Stomach (tissue), 9 donors: ENCODE measurements around the gene FAM114A1. TPM values are rescaled to one million over a fixed set of nuclear protein-coding genes. Genes with fewer than 3 reads are reported as not detected.

Source experiments
- DNase-seq, 2 donors: peaks; one replicate each; pipeline versions ENCODE4 v3.0.0 to v3.0.0-alpha.2; 2013 to 2019
- H3K27ac ChIP-seq, 5 donors: fragments of 200-600 bp in 4 of 5; sonication (generic) in 4 of 5; one replicate each; pipeline ENCODE4 v1.5.1; 2013 to 2019; ENCODE audit warnings: mild to moderate bottlenecking in 1 of 5, moderate library complexity in 1 of 5
- H3K27me3 ChIP-seq, 3 donors: fragments of 200-600 bp; sonication (generic); one replicate each; pipeline ENCODE4 v1.5.1; 2017 to 2019; ENCODE audit warnings: mixed run types in 1 of 3
- H3K36me3 ChIP-seq, 4 donors: fragments of 200-600 bp; sonication (generic); 1 replicate in 3 of 4; 2 replicates in 1 of 4; pipeline ENCODE4 v1.5.1; 2016 to 2019
- H3K4me1 ChIP-seq, 4 donors: fragments of 200-600 bp; sonication (generic); one replicate each; pipeline ENCODE4 v1.5.1; 2016 to 2019
- H3K4me3 ChIP-seq, 4 donors: fragments of 200-600 bp; sonication (generic) in 3 of 4; one replicate each; pipeline ENCODE4 v1.5.1; 2016 to 2019; ENCODE audit warnings: mild to moderate bottlenecking in 1 of 4
- H3K9me3 ChIP-seq, 4 donors: fragments of 200-600 bp; sonication (generic); one replicate each; pipeline ENCODE4 v1.5.1; 2016 to 2019
- EP300 ChIP-seq: sonication (generic); formaldehyde crosslinking; IDR thresholded peaks from one replicate; pipeline ENCODE4 v1.6.1; 2017; ENCODE audit warnings: antibody characterized with exemption
- POLR2A ChIP-seq, 4 donors: fragments of 450-650 bp; IDR thresholded peaks; one replicate each; pipeline ENCODE4 v1.6.1; 2016; ENCODE audit warnings: antibody characterized with exemption in 4 of 4, control low read depth in 2 of 4, mild to moderate bottlenecking in 1 of 4, moderate library complexity in 1 of 4
- POLR2AphosphoS5 ChIP-seq, 3 donors: sonication (generic); formaldehyde crosslinking; IDR thresholded peaks; one replicate each; pipeline ENCODE4 v1.6.1; 2016; ENCODE audit warnings: antibody characterized with exemption in 3 of 3
- WGBS, 5 donors: extraction: QIAGEN DNeasy Blood & Tissue Kit in 3 of 5; methylation state at CpG; one replicate each; pipeline versions ENCODE4 v1.1.5 to v1.1.7; 2013 to 2018; 5-methylcytosine and 5-hydroxymethylcytosine counted together
- intact Hi-C: fragments of 100-400 bp; cut with DNase I; formaldehyde crosslinking; loops from one replicate; pipeline ENCODE4 v1.15.1; 2023; ENCODE audit warnings: low total_unique reads
- polyA plus RNA-seq, 3 donors: library from polyadenylated mRNA; stranded (reverse); fragments of 200-250 nt; gene quantifications; one replicate each; pipeline ENCODE4 v1.2.3, GENCODE V29; 2013
- total RNA-seq, 5 donors: library from RNA; depleted of rRNA; stranded (reverse); fragments of >200 nt; gene quantifications; one replicate each; pipeline versions ENCODE4 v1.1.0 to v1.2.3, GENCODE V29; 2014 to 2016
- TF ChIP-seq, protein P1 (sequence below), 7 experiments: fragments of 450-650 bp in 4 of 7; fragments of 200-600 bp in 3 of 7; sonication (generic) in 3 of 7; IDR thresholded peaks; one replicate each; pipeline ENCODE4 v1.5.1; 2016 to 2019; ENCODE audit warnings: antibody characterized with exemption in 7 of 7, control low read depth in 2 of 7, mild to moderate bottlenecking in 1 of 7
- donor health status: healthy with polysubstance abuse.
- donor health status: Bipolar disorder and iron deficiency.
- donor health status: healthy.

The FAM114A1 gene
- total and polyA plus RNA-seq, 8 donors = 10.4 to 149 (median 47.9) TPM

DNA sequence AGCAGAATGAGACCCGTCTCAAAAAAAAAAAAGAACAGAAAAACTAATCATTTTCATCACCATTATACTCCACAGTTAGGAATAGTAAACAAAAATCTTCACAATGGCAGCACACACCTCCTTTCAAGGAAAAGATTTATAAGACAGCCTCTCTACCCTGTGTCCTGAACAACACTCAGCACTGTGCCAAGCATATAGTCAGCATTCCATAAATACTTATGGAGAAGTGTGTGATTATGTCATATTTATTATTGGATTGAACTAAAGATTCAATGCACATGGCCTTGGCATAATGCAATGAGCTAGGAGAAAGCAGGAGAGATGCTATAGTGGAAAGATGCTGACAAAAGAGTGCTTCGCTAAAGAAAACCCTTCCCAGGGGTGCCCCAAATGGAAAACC, 52.6 kb downstream of the FAM114A1 start:
- DNase-seq = no peak
- H3K4me3 ChIP-seq = no peak overlapping the region
- TF ChIP-seq EP300 (no peak), POLR2AphosphoS5 (IDR thresholded peaks at IDR 0.05) (no peak), POLR2A (IDR thresholded peaks at IDR 0.05) (no peak)
- TF ChIP-seq, protein P1, sequence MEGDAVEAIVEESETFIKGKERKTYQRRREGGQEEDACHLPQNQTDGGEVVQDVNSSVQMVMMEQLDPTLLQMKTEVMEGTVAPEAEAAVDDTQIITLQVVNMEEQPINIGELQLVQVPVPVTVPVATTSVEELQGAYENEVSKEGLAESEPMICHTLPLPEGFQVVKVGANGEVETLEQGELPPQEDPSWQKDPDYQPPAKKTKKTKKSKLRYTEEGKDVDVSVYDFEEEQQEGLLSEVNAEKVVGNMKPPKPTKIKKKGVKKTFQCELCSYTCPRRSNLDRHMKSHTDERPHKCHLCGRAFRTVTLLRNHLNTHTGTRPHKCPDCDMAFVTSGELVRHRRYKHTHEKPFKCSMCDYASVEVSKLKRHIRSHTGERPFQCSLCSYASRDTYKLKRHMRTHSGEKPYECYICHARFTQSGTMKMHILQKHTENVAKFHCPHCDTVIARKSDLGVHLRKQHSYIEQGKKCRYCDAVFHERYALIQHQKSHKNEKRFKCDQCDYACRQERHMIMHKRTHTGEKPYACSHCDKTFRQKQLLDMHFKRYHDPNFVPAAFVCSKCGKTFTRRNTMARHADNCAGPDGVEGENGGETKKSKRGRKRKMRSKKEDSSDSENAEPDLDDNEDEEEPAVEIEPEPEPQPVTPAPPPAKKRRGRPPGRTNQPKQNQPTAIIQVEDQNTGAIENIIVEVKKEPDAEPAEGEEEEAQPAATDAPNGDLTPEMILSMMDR (IDR thresholded peaks at IDR 0.05) = no peak
- intact Hi-C loops = no loop called here
- no peak overlapping the region for H3K27ac ChIP-seq
- H3K27me3 ChIP-seq = no peaks in the 10 kb centered on the region
- peaks cover 16 to 98% (median 97%) of the 10 kb centered on the region in 4 donors for H3K36me3 ChIP-seq
- whole genome bisulfite sequencing, 5 donors = 87 to 98% (median 93%) methylated on average over 2 of the region's 2 CpGs
- H3K4me1 ChIP-seq = peaks cover 0 to 12% (median 0%) of the 10 kb centered on the region in 4 donors
- H3K9me3 ChIP-seq = no peaks in the 10 kb centered on the region

DNA sequence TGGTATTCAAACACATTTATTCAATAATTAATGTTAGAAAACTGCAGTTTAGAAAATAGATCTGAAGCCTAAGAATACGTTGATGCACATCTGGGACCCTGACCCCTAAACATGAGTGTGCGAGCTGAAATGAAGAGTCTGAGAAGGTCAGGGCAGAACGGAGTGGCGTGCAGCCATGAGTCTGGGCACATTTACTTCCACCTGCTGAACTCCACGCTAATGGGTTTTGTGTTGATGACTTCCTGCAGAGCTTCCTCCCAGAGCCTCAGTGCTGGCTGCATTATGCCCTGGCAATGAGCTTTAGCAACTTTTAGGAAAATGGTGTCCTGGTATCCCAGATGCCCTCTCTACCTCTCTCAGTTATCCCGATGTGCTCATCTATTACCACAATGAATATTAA, 53.1 kb downstream of the FAM114A1 start:
- no peak for DNase-seq
- Histone ChIP-seq H3K27me3 (no peaks in the 10 kb centered on the region), H3K9me3 (no peaks in the 10 kb centered on the region), H3K4me3 (no peak overlapping the region), H3K36me3 (peaks cover 11 to 96% (median 93%) of the 10 kb centered on the region in 4 donors), H3K27ac (no peak overlapping the region), H3K4me1 (peaks cover 0 to 17% (median 0%) of the 10 kb centered on the region in 4 donors)
- 67 to 88% (median 78%) methylated on average over 6 of the region's 6 CpGs for WGBS, 5 donors
- TF ChIP-seq, protein P1 (IDR thresholded peaks at IDR 0.05) = no peak
- TF ChIP-seq POLR2A (IDR thresholded peaks at IDR 0.05) = no peak
- no peak for TF ChIP-seq EP300
- TF ChIP-seq POLR2AphosphoS5 (IDR thresholded peaks at IDR 0.05) = no peak
- intact Hi-C loops = no loop called here

DNA sequence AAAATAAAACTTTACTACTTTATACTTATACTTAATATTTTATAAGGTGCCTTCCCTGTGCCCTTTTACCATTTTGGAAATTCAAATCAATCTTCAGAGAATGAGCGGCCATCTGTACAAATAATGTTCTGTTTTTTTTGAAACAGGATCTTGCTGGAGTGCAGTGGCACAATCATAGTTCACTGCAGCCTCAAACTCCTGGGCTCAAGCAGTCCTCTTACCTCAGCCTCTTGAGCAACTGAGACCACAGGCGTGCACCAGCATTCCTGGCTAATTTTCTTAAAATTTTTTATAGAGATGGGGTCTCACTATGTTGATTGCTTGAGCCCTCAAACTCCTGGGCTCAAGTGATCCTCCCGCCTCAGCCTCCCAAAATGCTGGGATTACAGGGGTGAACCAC, 53.5 kb downstream of the FAM114A1 start:
- Histone ChIP-seq H3K9me3 (no peaks in the 10 kb centered on the region), H3K4me3 (no peak overlapping the region), H3K4me1 (peaks cover 0 to 22% (median 0%) of the 10 kb centered on the region in 4 donors), H3K27me3 (no peaks in the 10 kb centered on the region), H3K36me3 (peaks cover 6 to 96% (median 91%) of the 10 kb centered on the region in 4 donors), H3K27ac (no peak overlapping the region)
- no peak for DNase-seq
- intact Hi-C loops = no loop called here
- no peak for TF ChIP-seq EP300
- TF ChIP-seq, protein P1 (IDR thresholded peaks at IDR 0.05) = no peak
- no peak for TF ChIP-seq POLR2A (IDR thresholded peaks at IDR 0.05)
- TF ChIP-seq POLR2AphosphoS5 (IDR thresholded peaks at IDR 0.05) = no peak
- 89 to 95% (median 93%) methylated on average over 3 of the region's 3 CpGs for WGBS, 5 donors

DNA sequence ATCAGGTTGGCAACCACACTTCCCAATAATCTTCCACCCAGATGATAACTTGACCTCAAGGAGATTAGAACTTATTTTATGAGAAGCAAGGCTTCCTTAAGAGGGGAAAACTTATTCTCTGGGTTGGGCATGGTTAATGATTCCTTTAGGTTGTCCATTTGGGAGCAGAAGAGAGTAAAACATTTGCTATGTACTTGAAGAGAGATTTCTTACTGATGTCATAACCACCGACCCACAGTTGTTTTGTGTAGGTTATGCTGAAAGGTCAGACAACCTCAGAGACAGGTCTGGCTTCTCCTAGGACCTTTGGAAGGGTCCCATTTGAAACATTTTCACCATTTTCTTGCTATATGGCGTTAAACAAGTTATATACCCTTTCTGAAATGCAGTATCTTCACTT, 56.1 kb downstream of the FAM114A1 start:
- no peaks in the 10 kb centered on the region for H3K27me3 ChIP-seq
- TF ChIP-seq POLR2A (IDR thresholded peaks at IDR 0.05) (no peak), POLR2AphosphoS5 (IDR thresholded peaks at IDR 0.05) (no peak), EP300 (no peak)
- TF ChIP-seq, protein P1 (IDR thresholded peaks at IDR 0.05) = no peak
- no peak overlapping the region for H3K4me3 ChIP-seq
- no peak for DNase-seq
- no peak overlapping the region for H3K27ac ChIP-seq
- 61 to 75% (median 66%) methylated on average over 2 of the region's 2 CpGs for WGBS, 5 donors
- intact Hi-C loops = no loop called here
- peaks cover 0 to 30% (median 0%) of the 10 kb centered on the region in 4 donors for H3K4me1 ChIP-seq
- H3K9me3 ChIP-seq = no peaks in the 10 kb centered on the region
- H3K36me3 ChIP-seq = peaks cover 17 to 95% (median 90%) of the 10 kb centered on the region in 4 donors
